Esophagus (tissue), 2 donors: ENCODE data around the gene OSBPL5. TPM values are rescaled to one million over a fixed set of nuclear protein-coding genes. Genes with fewer than 3 reads are reported as not detected.

Experiments used
- H3K27ac ChIP-seq, 2 donors: one replicate each; pipeline ENCODE4 v1.5.1; 2013; ENCODE audit warnings: low read depth in 2 of 2, mild to moderate bottlenecking in 2 of 2, inconsistent platforms in 1 of 2, low read length in 1 of 2, moderate library complexity in 1 of 2
- H3K27me3 ChIP-seq, 2 donors: one replicate each; pipeline ENCODE4 v1.6.1; 2013; ENCODE audit warnings: low read length in 2 of 2, control low read depth in 1 of 2, mild to moderate bottlenecking in 1 of 2; ENCODE audit not compliant: insufficient read depth in 2 of 2, control insufficient read depth in 1 of 2
- H3K36me3 ChIP-seq, 2 donors: one replicate each; pipeline ENCODE4 v1.6.1; 2013; ENCODE audit warnings: low read length in 1 of 2; ENCODE audit not compliant: control insufficient read depth in 2 of 2, insufficient read depth in 2 of 2
- H3K4me1 ChIP-seq, 2 donors: one replicate each; pipeline ENCODE4 v1.6.1; 2013; ENCODE audit warnings: low read length in 1 of 2; ENCODE audit not compliant: control insufficient read depth in 2 of 2, insufficient read depth in 2 of 2
- H3K4me3 ChIP-seq, 2 donors: one replicate each; pipeline ENCODE4 v1.5.1; 2013; ENCODE audit warnings: low read length in 2 of 2, mild to moderate bottlenecking in 2 of 2, low read depth in 1 of 2, moderate library complexity in 1 of 2
- H3K9me3 ChIP-seq, 2 donors: one replicate each; pipeline ENCODE4 v1.6.1; 2013; ENCODE audit warnings: mild to moderate bottlenecking in 2 of 2, low read depth in 1 of 2, low read length in 1 of 2, moderate library complexity in 1 of 2; ENCODE audit not compliant: control insufficient read depth in 2 of 2, insufficient read depth in 1 of 2
- WGBS, 2 donors: extraction: QIAGEN DNeasy Blood & Tissue Kit; methylation state at CpG; one replicate each; pipeline ENCODE4 v1.1.7; 2013; 5-methylcytosine and 5-hydroxymethylcytosine counted together
- polyA plus RNA-seq, 2 donors: library from polyadenylated mRNA; stranded (reverse); fragments of 200-250 nt; gene quantifications; one replicate each; pipeline ENCODE4 v1.2.3, GENCODE V29; 2013
- donor health status: healthy with polysubstance abuse.
- donor health status: Bipolar disorder and iron deficiency.

OSBPL5 gene
- polyA plus RNA-seq, 2 donors: 10.4 to 12.6 TPM

DNA sequence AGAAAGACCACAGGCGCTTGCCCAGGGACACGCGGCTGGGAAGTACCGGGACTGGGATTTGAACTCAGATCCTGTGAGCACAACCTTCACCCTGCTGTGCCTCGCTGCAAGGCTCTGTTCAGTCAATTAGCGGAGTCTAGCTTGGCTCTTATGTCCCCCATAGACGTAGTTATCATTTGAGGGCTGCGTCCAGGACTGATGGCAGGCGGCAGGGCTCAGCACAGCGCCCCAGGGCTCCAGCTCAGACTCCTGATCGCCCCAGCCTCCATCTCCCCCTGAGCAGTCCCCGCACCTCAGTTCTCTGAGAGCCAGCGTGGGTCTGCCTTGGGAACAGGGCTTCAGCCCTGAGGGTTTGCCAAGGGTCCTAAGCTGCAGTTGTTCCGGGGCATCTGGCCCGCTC is 33.7 kb upstream of the OSBPL5 start:
- Histone ChIP-seq H3K4me1 (peaks cover 0 to 4% of the 10 kb centered on the region in 2 donors), H3K9me3 (peaks cover 0 to 3% of the 10 kb centered on the region in 2 donors), H3K36me3 (no peaks in the 10 kb centered on the region), H3K4me3 (no peak overlapping the region), H3K27ac (no peak overlapping the region), H3K27me3 (peaks cover 0 to 7% of the 10 kb centered on the region in 2 donors)
- 85 to 90% methylated on average over 15 of the region's 15 CpGs for WGBS, 2 donors

- 74 to 83% methylated on average over 7 to 8 of the region's 8 CpGs for WGBS, 2 donors
- no peak overlapping the region for H3K4me3 ChIP-seq
- peaks cover 0 to 7% of the 10 kb centered on the region in 2 donors for H3K27me3 ChIP-seq
- no peak overlapping the region for H3K27ac ChIP-seq
- H3K36me3 ChIP-seq: no peaks in the 10 kb centered on the region
- H3K9me3 ChIP-seq: peaks cover 0 to 3% of the 10 kb centered on the region in 2 donors
- H3K4me1 ChIP-seq: peaks cover 0 to 4% of the 10 kb centered on the region in 2 donors
Observed at GRCh38 chr11:3197878-3198528, 32.9 kb upstream of the OSBPL5 start.

GRCh38 chr11:3197044-3197695 is 32.1 kb upstream of the OSBPL5 start:
- H3K27me3 ChIP-seq: peaks cover 0 to 3% of the 10 kb centered on the region in 2 donors

DNA sequence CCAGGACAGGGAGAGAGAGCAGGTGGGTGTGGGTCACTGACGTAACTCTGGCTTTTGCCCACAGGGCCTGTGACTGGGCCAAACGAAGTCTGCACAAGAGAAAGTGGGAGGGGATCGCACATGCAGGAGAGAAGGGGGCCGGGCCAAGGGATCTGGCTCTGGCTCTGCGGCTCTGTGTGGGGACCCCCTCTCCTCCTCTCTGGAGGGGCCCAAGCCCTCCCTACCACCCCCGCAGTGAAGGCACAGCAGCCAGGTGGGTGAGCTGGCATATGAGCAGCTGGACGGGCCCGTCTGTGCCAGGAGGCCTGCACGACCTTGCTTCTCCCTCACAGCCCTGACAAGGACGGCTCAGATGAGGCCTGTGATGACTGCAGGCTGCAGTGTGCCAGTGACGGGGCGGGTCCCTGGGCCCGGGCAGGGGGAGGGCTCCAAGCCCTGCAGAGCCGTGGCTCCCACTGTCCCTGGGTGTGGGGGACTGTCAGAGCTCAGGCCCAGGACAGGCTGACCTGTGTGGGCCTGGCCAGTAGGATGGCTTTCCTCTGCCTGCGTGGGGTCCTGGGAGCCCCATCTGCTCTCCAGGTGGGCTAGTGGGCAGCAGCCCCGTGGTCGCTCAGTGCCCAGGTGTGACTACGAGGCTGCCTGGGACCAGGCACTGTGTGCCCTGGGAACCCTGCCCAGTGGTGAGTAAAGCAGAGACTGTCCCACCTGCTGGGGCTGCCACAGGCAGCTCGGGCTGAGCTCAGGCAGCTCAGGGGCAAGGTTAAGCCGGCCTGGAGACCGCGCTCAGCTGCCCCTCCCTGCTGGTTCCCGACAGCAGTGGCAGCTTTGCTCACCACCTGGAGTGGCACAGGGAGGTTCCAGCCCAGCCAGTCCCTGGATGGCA is 31.3 kb upstream of the OSBPL5 start:
- 55 to 64% methylated on average over 23 of the region's 23 CpGs for WGBS, 2 donors
- peaks cover 0 to 3% of the 10 kb centered on the region in 2 donors for H3K9me3 ChIP-seq
- H3K36me3 ChIP-seq: no peaks in the 10 kb centered on the region
- H3K4me3 ChIP-seq: no peak overlapping the region
- no peak overlapping the region for H3K27ac ChIP-seq
- H3K4me1 ChIP-seq: peaks cover 0 to 4% of the 10 kb centered on the region in 2 donors
- H3K27me3 ChIP-seq: peaks cover 0 to 3% of the 10 kb centered on the region in 2 donors

More at GRCh38 chr11:3197044-3197695, 32.1 kb upstream of the OSBPL5 start:
- peaks cover 0 to 3% of the 10 kb centered on the region in 2 donors for H3K9me3 ChIP-seq
- no peaks in the 10 kb centered on the region for H3K36me3 ChIP-seq
- 78 to 83% methylated on average over 11 of the region's 11 CpGs for WGBS, 2 donors
- no peak overlapping the region for H3K27ac ChIP-seq
- H3K4me1 ChIP-seq: peaks cover 0 to 4% of the 10 kb centered on the region in 2 donors
- no peak overlapping the region for H3K4me3 ChIP-seq

DNA sequence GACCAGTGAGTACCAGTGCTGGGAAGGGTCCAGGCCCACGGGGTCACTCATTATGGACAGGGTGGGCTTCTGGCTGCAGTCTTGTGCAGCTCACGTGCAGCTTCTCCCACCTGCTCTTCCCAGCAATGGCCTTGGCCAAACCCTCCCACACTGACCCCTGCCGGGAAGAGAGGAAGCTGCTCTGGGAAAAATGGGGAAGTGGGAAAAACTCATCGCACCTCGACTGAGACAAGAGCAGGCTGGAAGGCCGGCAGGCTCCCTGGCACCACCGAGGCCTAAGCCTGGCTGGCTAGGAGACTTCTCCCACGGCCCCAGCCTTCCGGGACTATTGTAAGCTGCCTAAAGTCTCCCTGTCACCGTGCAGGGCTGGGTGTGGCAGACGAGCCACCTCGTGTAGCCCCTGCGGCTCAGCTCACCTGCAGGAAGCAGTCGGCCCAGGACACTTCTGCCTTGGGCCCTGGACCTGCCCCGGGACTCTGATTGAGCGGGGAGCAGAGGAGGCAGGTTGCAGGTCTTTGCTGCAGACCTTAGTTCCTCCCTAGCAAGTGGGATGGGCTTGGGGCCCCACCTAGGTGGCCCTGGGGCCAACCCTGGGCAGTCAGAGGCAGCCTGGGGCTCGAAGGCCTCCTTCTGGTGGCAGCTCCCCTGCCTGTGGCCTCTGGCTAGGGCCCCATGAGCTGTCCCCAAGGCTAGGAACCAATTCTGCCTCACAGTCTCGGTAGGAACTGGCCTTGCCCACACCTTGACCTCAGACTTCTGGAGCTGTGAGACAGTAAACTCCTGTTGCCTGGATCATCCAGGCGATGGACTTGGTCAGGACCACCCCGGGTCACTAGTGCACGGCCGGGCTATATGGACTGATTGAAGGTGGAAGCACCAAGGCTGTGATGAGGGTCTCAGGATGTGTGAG is 30.4 kb upstream of the OSBPL5 start:
- peaks cover 0 to 3% of the 10 kb centered on the region in 2 donors for H3K9me3 ChIP-seq
- no peak overlapping the region for H3K27ac ChIP-seq
- no peaks in the 10 kb centered on the region for H3K36me3 ChIP-seq
- WGBS, 2 donors: 63 to 68% methylated on average over 22 of the region's 22 CpGs
- H3K4me1 ChIP-seq: peaks cover 0 to 4% of the 10 kb centered on the region in 2 donors
- no peak overlapping the region for H3K4me3 ChIP-seq
- no peaks in the 10 kb centered on the region for H3K27me3 ChIP-seq

- Histone ChIP-seq H3K4me3 (no peak overlapping the region), H3K36me3 (no peaks in the 10 kb centered on the region), H3K4me1 (peaks cover 0 to 4% of the 10 kb centered on the region in 2 donors), H3K9me3 (peaks cover 0 to 3% of the 10 kb centered on the region in 2 donors), H3K27me3 (no peaks in the 10 kb centered on the region), H3K27ac (no peak overlapping the region)
- 74 to 77% methylated on average over 12 of the region's 12 CpGs for WGBS, 2 donors
Observed at GRCh38 chr11:3194016-3194816, 29.1 kb upstream of the OSBPL5 start.

GRCh38 chr11:3193373-3194015 is 28.4 kb upstream of the OSBPL5 start:
- no peak overlapping the region for H3K27ac ChIP-seq
- H3K36me3 ChIP-seq: no peaks in the 10 kb centered on the region
- peaks cover 0 to 4% of the 10 kb centered on the region in 2 donors for H3K4me1 ChIP-seq
- H3K9me3 ChIP-seq: no peaks in the 10 kb centered on the region
- no peak overlapping the region for H3K4me3 ChIP-seq
- 82 to 86% methylated on average over 19 of the region's 19 CpGs for WGBS, 2 donors
- no peaks in the 10 kb centered on the region for H3K27me3 ChIP-seq
